Astrocyte (in vitro differentiated cells and primary cell): ENCODE measurements around the gene SLC15A1.

ENCODE experiments used
- CTCF ChIP-seq: IDR thresholded peaks from 2 replicates; pipeline ENCODE4 v1.5.1; 2011; ENCODE audit warnings: low read depth, mild to moderate bottlenecking, inconsistent platforms, low read length, moderate library complexity; ENCODE audit not compliant: insufficient read depth
- EZH2 ChIP-seq: IDR thresholded peaks from 2 replicates; pipeline ENCODE4 v1.6.1; 2012; ENCODE audit warnings: mild to moderate bottlenecking, low read length, inconsistent platforms; ENCODE audit not compliant: insufficient read depth

GRCh38 chr13:98761126-98761985 is 8.9 kb upstream of the SLC15A1 start:
- TF ChIP-seq CTCF: no peak
- TF ChIP-seq EZH2: no peak
